GM12865 (cell line): ENCODE results near the gene UBE2V1.

ENCODE experiments used
- DNase-seq: peaks from one replicate; pipeline ENCODE4 v3.0.0; 2010; ENCODE audit warnings: low read depth
- H3K4me3 ChIP-seq: 2 replicates; pipeline ENCODE4 v1.5.1; 2011; ENCODE audit warnings: mild to moderate bottlenecking, low read depth, low read length, control low read depth
- TF ChIP-seq, protein P1 (sequence below): IDR thresholded peaks from 2 replicates; pipeline ENCODE4 v1.5.1; 2011; ENCODE audit warnings: low read length, control low read depth, low read depth, inconsistent platforms; ENCODE audit not compliant: insufficient read depth; ENCODE audit errors: missing control alignments

The UBE2V1 gene

DNA sequence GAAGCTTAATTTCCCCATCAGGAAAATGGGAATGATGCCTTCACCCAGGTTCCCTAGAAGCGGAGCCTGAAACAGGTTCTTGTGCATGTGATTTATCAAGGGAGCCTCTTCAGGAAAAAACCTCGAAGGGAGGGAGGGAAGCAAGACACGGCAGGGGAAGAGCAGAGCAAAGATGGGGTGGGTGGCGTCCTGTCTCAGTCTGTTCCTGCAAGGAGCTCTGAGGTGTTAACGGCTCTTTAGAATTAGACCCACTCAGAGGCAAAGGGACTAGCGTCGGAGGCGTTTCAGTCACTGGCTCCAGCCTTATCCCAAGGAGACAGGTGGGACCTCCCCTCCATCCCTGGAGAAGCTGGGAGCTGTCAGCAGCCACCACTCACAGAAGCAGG, 15.6 kb upstream of the UBE2V1 start:
- TF ChIP-seq, protein P1, sequence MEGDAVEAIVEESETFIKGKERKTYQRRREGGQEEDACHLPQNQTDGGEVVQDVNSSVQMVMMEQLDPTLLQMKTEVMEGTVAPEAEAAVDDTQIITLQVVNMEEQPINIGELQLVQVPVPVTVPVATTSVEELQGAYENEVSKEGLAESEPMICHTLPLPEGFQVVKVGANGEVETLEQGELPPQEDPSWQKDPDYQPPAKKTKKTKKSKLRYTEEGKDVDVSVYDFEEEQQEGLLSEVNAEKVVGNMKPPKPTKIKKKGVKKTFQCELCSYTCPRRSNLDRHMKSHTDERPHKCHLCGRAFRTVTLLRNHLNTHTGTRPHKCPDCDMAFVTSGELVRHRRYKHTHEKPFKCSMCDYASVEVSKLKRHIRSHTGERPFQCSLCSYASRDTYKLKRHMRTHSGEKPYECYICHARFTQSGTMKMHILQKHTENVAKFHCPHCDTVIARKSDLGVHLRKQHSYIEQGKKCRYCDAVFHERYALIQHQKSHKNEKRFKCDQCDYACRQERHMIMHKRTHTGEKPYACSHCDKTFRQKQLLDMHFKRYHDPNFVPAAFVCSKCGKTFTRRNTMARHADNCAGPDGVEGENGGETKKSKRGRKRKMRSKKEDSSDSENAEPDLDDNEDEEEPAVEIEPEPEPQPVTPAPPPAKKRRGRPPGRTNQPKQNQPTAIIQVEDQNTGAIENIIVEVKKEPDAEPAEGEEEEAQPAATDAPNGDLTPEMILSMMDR, result no peak
- no peak overlapping the region for H3K4me3 ChIP-seq
- DNase-seq, result no peak

DNA sequence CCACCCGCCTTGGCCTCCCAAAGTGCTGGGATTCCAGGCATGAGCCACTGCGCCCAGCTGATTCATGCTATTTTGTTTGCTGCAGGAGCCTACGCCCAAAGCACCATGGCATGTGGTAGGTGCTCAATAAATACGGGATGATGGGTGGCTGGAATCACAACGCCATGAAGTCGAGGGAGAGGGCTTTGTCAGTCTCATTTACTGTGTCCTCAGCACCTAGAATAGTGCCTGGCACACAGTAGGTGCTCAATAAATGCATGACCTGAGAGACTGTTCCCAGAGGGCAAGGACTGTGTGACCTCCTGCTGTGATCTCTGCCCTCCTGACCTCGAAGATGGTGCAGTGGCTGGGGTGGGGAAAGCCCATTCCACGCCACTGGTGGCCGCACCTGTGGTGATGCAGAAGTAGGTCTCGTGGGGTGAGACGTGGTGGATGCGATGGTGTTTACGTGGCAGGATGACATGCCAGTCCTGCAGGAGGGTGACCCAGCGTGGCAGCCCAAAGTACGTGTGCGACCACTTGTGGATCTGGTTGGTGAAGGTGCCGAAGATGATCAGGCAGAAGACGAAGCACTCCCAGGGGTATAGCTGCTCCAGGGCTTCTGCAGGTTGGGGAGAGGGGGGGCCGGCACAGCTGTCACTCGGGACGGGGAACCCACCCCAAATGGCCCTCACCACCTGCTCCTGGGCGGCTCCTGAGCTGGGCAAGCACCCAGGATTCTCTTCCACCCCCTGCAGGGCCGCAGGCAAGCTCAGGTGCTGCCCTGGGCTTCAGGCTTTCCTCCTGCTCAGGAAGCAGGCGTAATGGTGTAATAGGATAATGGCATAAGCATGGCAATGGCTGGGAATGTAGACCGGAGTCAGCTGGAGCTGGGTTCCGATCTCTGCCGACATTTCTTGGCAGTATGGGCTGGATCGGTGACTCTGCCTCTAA, 14.9 kb upstream of the UBE2V1 start:
- H3K4me3 ChIP-seq, result no peak overlapping the region
- TF ChIP-seq, protein P1, result no peak
- no peak for DNase-seq

DNA sequence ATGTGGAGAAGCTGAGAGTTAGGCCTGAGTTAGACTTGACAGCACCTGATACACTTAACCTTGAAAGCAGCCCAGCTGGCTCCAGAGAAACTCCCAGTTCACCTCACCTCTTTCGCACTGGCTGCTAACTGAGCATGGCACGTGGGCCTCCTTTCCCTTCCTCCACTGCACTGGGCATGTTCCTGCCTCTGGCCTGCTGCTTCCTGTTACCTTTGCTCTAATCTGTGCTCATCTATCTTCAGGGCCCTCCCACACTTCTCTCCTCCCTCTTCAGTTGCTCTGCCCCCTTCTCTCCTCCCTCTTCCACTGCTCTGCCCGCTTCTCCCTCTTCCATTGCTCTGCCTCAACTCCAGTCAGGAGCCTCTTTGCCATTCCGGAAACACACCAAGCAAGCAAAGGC, 13.7 kb upstream of the UBE2V1 start:
- TF ChIP-seq, protein P1, result no peak
- H3K4me3 ChIP-seq, result no peak overlapping the region
- DNase-seq, result no peak

DNA sequence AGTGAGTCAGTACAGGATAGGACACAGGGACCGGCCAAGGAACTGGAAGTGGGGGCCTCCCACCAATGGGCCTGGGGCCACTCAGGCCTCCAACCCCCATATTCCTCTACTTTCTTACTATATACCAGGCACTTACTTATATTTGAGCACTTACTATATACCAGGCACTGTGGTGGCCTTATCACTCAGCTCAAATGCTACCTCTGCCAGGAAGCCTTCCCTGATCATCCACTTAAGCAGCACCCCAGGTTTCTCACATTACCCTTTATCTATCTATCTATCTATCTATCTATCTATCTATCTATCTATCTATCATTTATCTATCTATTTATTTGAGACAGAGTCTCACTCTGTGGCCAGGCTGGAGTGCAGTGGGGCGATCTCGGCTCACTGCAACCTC, 12.3 kb upstream of the UBE2V1 start:
- TF ChIP-seq, protein P1, result no peak
- no peak overlapping the region for H3K4me3 ChIP-seq
- no peak for DNase-seq

DNA sequence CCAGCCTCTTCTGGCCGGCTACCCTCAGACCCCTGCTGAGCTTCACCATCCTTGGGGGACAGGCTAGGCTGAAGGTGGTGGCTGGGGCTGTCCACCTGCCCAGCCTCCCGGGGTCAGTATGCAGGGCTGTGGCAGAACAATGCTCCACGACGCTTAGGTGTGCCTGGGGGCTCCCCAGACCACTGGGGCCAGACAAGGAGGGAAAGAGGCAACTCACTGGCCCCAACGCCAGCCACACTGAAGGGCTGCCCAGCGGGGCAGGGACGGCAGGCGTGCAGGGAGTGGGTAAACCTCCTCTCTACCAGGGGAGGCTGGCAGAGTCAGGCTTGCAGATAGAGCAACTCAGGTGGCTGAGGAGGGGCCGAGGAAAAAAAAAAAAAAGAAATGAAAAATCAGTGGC, 11.5 kb upstream of the UBE2V1 start:
- H3K4me3 ChIP-seq, result no peak overlapping the region
- DNase-seq, result no peak
- TF ChIP-seq, protein P1, result no peak

DNA sequence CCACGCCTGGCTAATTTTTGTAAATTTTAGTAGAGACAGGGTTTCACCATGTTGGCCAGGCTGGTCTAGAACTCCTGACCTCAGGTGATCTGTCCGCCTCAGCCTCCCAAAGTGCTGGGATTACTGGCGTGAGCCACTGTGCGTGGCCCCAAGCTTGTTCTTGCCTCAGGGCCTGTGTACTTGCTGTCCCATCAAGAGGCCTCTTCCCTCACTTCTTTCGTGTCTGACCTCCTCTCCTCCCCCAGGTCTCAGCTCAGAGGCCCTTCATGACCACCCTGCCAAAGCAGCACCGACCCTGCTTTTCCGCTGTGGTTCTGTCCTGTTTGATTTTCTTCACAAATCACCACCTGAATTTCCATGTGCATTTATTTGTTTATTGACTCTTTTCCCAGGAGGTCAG, 10.5 kb upstream of the UBE2V1 start:
- TF ChIP-seq, protein P1, result no peak
- H3K4me3 ChIP-seq, result no peak overlapping the region
- DNase-seq, result no peak

DNA sequence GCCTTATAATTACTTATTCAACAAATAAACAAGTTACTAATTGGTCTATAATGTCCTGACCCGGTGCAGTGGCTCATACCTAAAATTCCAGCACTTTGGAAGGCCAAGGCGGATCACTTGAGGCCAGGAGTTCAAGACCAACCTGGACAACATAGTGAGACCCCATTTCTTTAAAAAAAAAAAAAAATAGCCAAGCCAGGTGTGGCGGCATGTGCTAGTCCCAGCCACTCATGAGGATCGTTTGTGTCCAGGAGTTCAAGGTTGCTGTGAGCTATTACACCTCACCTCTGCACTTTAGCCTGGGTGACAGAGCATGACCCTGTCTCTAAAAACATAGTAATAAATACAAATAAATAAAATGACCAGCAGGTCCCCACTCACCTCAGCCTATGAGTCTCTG, 9.8 kb upstream of the UBE2V1 start:
- H3K4me3 ChIP-seq, result no peak overlapping the region
- TF ChIP-seq, protein P1, result no peak
- no peak for DNase-seq
